K562 (cell line): ENCODE data around the gene FIBP. TPM values are rescaled to one million over a fixed set of nuclear protein-coding genes. Genes with fewer than 3 reads are reported as not detected.

Source experiments
- C11orf30 ChIP-seq: fragments of 450-650 bp; IDR thresholded peaks from 2 replicates; pipeline ENCODE4 v1.6.1; 2016; ENCODE audit warnings: low read depth, mild to moderate bottlenecking
- ELF1 ChIP-seq: fragments of 200-800 bp; sonication (Bioruptor generic); IDR thresholded peaks from 2 replicates; pipeline ENCODE4 v1.6.1; 2016; ENCODE audit warnings: missing genetic modification characterization, missing compliant biosample characterization
- ETV6 ChIP-seq, 3 experiments: fragments of 150-350 bp in 1 of 3; sonication (generic) in 1 of 3; formaldehyde crosslinking in 1 of 3; IDR thresholded peaks; 2 replicates each; pipeline versions ENCODE4 v1.6.1 to v1.8.0; 2014 to 2022; ENCODE audit warnings: borderline replicate concordance in 2 of 3, low read depth in 2 of 3, antibody characterized with exemption in 1 of 3, low read length in 1 of 3, mild to moderate bottlenecking in 1 of 3, missing genetic modification reagents in 1 of 3
- GABPB1 ChIP-seq: sonication (generic); formaldehyde crosslinking; IDR thresholded peaks from 2 replicates; pipeline ENCODE4 v1.8.0; 2022; ENCODE audit warnings: mild to moderate bottlenecking, missing genetic modification reagents
- GTF2F1 ChIP-seq: IDR thresholded peaks from 2 replicates; pipeline ENCODE4 v1.6.1; 2011; ENCODE audit warnings: low read depth, low read length, improper control_type of control experiment
- KDM2B ChIP-seq: fragments of 250-450 bp; sonication (Bioruptor Pico); IDR thresholded peaks from 2 replicates; pipeline ENCODE4 v1.8.0; 2021; ENCODE audit warnings: mild to moderate bottlenecking, moderate library complexity
- KLF6 ChIP-seq: fragments of 250-450 bp; sonication (Bioruptor Pico); IDR thresholded peaks from 2 replicates; pipeline ENCODE4 v1.4.0; 2020; ENCODE audit warnings: mild to moderate bottlenecking, moderate library complexity, borderline replicate concordance
- MAZ ChIP-seq, 2 experiments: fragments of 450-650 bp in 1 of 2; sonication (generic) in 1 of 2; formaldehyde crosslinking; IDR thresholded peaks in 1 of 2; conservative IDR thresholded peaks in 1 of 2; 2 replicates each; pipeline versions ENCODE4 v1.4.0 to v1.5.0; 2020; ENCODE audit warnings: mild to moderate bottlenecking in 1 of 2, missing genetic modification reagents in 1 of 2
- MED1 ChIP-seq: sonication (generic); formaldehyde crosslinking; IDR thresholded peaks from 2 replicates; pipeline ENCODE4 v1.8.1; 2023; ENCODE audit warnings: missing genetic modification reagents, borderline replicate concordance
- MYC ChIP-seq, 2 experiments: fragments of 250-450 bp in 1 of 2; sonication (Bioruptor Pico) in 1 of 2; IDR thresholded peaks; 2 replicates each; pipeline versions ENCODE4 v1.5.1 to v1.6.1; 2012 to 2021; ENCODE audit warnings: low read depth in 2 of 2, borderline replicate concordance in 1 of 2, improper control_type of control experiment in 1 of 2, low read length in 1 of 2, mild to moderate bottlenecking in 1 of 2, moderate library complexity in 1 of 2
- RBM39 ChIP-seq: fragments of 200-400 bp; formaldehyde crosslinking; optimal IDR thresholded peaks from 2 replicates; pipeline ENCODE3; 2018; ENCODE audit warnings: low read depth, low read length
- TAF15 ChIP-seq: fragments of 200-400 bp; formaldehyde crosslinking; IDR thresholded peaks from 2 replicates; pipeline ENCODE4 v1.6.1; 2017; ENCODE audit warnings: mild to moderate bottlenecking, low read depth, low read length, moderate library complexity
- ZNF12 ChIP-seq: sonication (generic); formaldehyde crosslinking; IDR thresholded peaks from 2 replicates; pipeline ENCODE4 v1.4.0; 2020; ENCODE audit warnings: mild to moderate bottlenecking, missing genetic modification reagents
- ZSCAN29 ChIP-seq: fragments of 450-650 bp; IDR thresholded peaks from 2 replicates; pipeline ENCODE4 v1.6.1; 2017
- polyA plus RNA-seq, 8 experiments: library from polyadenylated mRNA; depleted of rRNA in 4 of 8; stranded (reverse) in 5 of 8; unstranded in 3 of 8; fragments of >200 nt; fragmentation: Nextera tagmentation in 2 of 8; fragmentation: Illumina TruSeq in 1 of 8; extraction: Ambion mirVana in 2 of 8; extraction: Trizol in 1 of 8; gene quantifications; 2 replicates each; pipeline versions ENCODE4 v1.2.1 to v1.2.3, GENCODE V29; 2011 to 2014; ENCODE audit warnings: inconsistent platforms in 1 of 8, missing spikeins in 1 of 8
- total RNA-seq, 7 experiments: library from RNA; depleted of rRNA in 6 of 7; stranded (reverse); fragments of >200 nt in 6 of 7; fragmentation: Illumina TruSeq in 2 of 7; extraction: Trizol in 2 of 7; gene quantifications; 2 replicates each; pipeline versions ENCODE4 v1.2.1 to v1.2.3, GENCODE V29; 2011 to 2021; ENCODE audit warnings: low replicate concordance in 1 of 7
- TF ChIP-seq, protein P1 (sequence below), 2 experiments: fragments of 450-650 bp in 1 of 2; sonication (generic) in 1 of 2; formaldehyde crosslinking; conservative IDR thresholded peaks; 2 replicates each; pipeline versions ENCODE4 v1.4.0 to v1.8.1; 2020 to 2022; ENCODE audit warnings: mild to moderate bottlenecking in 1 of 2, missing genetic modification reagents in 1 of 2
- TF ChIP-seq, protein P2 (sequence below): sonication (generic); formaldehyde crosslinking; IDR thresholded peaks from 2 replicates; pipeline ENCODE4 v1.8.1; 2023; ENCODE audit warnings: mild to moderate bottlenecking, missing genetic modification reagents, moderate library complexity
- TF ChIP-seq, protein P3 (sequence below): sonication (generic); formaldehyde crosslinking; IDR thresholded peaks from 2 replicates; pipeline ENCODE4 v1.8.0; 2022; ENCODE audit warnings: mild to moderate bottlenecking, missing genetic modification reagents
- TF ChIP-seq, protein P4 (sequence below): fragments of 250-450 bp; sonication (Bioruptor Pico); IDR thresholded peaks from 2 replicates; pipeline ENCODE4 v1.5.0; 2021
- TF ChIP-seq, protein P5 (sequence below): sonication (generic); formaldehyde crosslinking; IDR thresholded peaks from 2 replicates; pipeline ENCODE4 v1.8.0; 2022; ENCODE audit warnings: missing genetic modification reagents, mild to moderate bottlenecking, borderline replicate concordance

Gene FIBP
- total and polyA plus RNA-seq, 9 of the 15 experiments (the other 6 are each of a cell fraction or from before 2014, with no cell fraction given) = 41.2 to 79.2 (median 48.6) TPM

DNA sequence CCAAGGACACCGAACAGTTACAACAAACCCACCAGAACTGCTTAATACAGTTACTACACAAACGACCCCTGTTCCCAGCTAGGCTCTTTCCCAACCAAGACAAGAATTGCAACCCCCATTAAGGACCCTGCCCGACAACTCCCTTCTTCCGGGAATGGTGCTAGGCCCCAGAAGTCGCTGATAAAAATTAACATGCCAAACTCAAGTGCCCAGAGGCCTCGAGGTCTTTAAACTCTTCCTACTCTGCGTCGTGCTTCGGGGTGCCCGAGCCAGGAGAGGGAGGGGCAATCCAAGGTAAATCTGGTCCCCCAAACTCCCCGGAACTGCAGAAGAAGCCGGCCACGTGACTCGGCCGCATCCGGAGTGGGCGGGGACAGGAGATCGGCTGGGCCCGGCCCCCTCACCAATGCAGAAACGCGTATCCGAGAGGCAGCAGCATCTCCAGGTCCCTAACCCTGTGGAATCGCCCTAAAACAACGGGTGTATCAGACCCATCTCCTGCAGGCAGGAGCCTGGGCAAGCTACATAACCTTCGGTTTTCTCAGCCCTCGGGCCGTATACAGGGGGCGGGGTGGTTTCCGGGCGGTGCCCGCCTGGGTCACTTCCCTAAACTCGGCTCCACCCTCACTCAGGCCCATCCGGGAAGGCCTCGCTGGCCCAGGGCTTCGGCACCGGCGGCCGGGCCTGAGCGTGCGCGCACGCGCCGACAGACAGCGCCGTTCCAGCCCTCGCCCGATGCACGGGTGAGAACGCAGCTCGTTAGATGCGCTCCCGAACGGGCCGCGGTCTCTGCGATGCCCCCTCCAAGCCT, 31.4 kb downstream of the FIBP start (continued):
- TF ChIP-seq, protein P1, sequence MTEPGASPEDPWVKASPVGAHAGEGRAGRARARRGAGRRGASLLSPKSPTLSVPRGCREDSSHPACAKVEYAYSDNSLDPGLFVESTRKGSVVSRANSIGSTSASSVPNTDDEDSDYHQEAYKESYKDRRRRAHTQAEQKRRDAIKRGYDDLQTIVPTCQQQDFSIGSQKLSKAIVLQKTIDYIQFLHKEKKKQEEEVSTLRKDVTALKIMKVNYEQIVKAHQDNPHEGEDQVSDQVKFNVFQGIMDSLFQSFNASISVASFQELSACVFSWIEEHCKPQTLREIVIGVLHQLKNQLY (CRISPR knock-in tag; conservative IDR thresholded peaks at IDR 0.05) = no peak; a peak in 1 of 4 replicates
- TF ChIP-seq, protein P2, sequence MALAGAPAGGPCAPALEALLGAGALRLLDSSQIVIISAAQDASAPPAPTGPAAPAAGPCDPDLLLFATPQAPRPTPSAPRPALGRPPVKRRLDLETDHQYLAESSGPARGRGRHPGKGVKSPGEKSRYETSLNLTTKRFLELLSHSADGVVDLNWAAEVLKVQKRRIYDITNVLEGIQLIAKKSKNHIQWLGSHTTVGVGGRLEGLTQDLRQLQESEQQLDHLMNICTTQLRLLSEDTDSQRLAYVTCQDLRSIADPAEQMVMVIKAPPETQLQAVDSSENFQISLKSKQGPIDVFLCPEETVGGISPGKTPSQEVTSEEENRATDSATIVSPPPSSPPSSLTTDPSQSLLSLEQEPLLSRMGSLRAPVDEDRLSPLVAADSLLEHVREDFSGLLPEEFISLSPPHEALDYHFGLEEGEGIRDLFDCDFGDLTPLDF (CRISPR knock-in tag) = no peak; the same call in 1 of the 2 replicates
- TF ChIP-seq KLF6 (CRISPR knock-in tag) = peak; percentile 74; the same call in 1 of the 2 replicates
- no peak for TF ChIP-seq ZSCAN29
- 0 out of 2 replicates have a peak, but pooled peaks have one; percentile 18 for TF ChIP-seq TAF15
- peak; percentile 75; the same call in 1 of the 2 replicates for TF ChIP-seq GABPB1 (CRISPR knock-in tag)
- peak; percentile 84 for TF ChIP-seq ELF1 (tag)
- no peak for TF ChIP-seq GTF2F1
- peak; percentile 26 for TF ChIP-seq RBM39
- TF ChIP-seq, protein P3, sequence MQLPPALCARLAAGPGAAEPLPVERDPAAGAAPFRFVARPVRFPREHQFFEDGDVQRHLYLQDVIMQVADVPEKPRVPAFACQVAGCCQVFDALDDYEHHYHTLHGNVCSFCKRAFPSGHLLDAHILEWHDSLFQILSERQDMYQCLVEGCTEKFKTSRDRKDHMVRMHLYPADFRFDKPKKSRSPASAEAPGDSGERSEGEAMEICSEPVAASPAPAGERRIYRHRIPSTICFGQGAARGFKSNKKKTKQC (CRISPR knock-in tag) = peak; percentile 78
- peak; percentile 41 to 90 for TF ChIP-seq MAZ (CRISPR knock-in tag; conservative IDR thresholded peaks at IDR 0.05 in 1 of 2, IDR thresholded peaks at IDR 0.05 in 1 of 2)
- TF ChIP-seq MYC (IDR thresholded peaks at IDR 0.05; ENCODE audit: low read depth, low read length) = no peak; the same call in 1 of the 2 replicates
- TF ChIP-seq MYC (CRISPR knock-in tag; IDR thresholded peaks at IDR 0.05; ENCODE audit: borderline replicate concordance, low read depth) = 0 out of 2 replicates have a peak, but pooled peaks have one; percentile 46
- TF ChIP-seq KDM2B (CRISPR knock-in tag) = 0 out of 2 replicates have a peak, but pooled peaks have one; percentile 1
- TF ChIP-seq ZNF12 (CRISPR knock-in tag) = peak; percentile 60
- TF ChIP-seq C11orf30 = peak; percentile 50; the same call in 1 of the 2 replicates
- TF ChIP-seq MED1 (CRISPR knock-in tag) = no peak; the same call in 1 of the 2 replicates
- no peak for TF ChIP-seq ETV6 (IDR thresholded peaks at IDR 0.05; ENCODE audit: borderline replicate concordance in 1 of 2, low read depth in 2 of 2, low read length in 1 of 2)
- TF ChIP-seq ETV6 (CRISPR knock-in tag; IDR thresholded peaks at IDR 0.05; ENCODE audit: borderline replicate concordance) = peak; percentile 80; the same call in 1 of the 2 replicates
- TF ChIP-seq, protein P4, sequence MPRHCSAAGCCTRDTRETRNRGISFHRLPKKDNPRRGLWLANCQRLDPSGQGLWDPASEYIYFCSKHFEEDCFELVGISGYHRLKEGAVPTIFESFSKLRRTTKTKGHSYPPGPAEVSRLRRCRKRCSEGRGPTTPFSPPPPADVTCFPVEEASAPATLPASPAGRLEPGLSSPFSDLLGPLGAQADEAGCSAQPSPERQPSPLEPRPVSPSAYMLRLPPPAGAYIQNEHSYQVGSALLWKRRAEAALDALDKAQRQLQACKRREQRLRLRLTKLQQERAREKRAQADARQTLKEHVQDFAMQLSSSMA (CRISPR knock-in tag) = 0 out of 2 replicates have a peak, but pooled peaks have one; percentile 7
- TF ChIP-seq, protein P5, sequence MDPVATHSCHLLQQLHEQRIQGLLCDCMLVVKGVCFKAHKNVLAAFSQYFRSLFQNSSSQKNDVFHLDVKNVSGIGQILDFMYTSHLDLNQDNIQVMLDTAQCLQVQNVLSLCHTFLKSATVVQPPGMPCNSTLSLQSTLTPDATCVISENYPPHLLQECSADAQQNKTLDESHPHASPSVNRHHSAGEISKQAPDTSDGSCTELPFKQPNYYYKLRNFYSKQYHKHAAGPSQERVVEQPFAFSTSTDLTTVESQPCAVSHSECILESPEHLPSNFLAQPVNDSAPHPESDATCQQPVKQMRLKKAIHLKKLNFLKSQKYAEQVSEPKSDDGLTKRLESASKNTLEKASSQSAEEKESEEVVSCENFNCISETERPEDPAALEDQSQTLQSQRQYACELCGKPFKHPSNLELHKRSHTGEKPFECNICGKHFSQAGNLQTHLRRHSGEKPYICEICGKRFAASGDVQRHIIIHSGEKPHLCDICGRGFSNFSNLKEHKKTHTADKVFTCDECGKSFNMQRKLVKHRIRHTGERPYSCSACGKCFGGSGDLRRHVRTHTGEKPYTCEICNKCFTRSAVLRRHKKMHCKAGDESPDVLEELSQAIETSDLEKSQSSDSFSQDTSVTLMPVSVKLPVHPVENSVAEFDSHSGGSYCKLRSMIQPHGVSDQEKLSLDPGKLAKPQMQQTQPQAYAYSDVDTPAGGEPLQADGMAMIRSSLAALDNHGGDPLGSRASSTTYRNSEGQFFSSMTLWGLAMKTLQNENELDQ (CRISPR knock-in tag) = 0 out of 2 replicates have a peak, but pooled peaks have one; percentile 65
